ENCODE measurements around the gene CLCN7.
"Not testable (repeated sequence)": the region's sequence is repeated elsewhere in the genome, so short reads cannot be mapped to it uniquely, and the experiment has no call there.

CLCN7 gene

DNA sequence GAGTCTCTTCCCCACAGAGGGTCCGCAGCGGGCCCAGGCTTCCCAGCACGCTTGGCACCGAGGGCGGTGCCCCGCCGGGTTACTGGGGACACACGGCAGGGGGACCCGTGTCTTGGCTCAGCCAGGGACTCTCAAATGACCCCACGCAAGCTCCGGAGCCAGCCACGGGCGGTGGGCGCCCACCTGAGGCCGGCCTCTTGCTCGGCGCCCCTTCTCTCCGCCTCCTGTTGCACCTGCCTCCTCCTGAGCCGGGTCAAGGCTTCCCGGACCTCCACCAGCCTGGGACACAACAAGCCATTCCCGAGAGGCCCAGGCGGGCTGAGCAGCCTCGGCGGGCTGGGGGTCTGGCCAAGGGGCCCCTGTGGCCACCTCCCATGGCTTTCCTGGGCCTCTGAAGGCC, 32.1 kb downstream of the CLCN7 start:
- DNase-seq: no peak

DNA sequence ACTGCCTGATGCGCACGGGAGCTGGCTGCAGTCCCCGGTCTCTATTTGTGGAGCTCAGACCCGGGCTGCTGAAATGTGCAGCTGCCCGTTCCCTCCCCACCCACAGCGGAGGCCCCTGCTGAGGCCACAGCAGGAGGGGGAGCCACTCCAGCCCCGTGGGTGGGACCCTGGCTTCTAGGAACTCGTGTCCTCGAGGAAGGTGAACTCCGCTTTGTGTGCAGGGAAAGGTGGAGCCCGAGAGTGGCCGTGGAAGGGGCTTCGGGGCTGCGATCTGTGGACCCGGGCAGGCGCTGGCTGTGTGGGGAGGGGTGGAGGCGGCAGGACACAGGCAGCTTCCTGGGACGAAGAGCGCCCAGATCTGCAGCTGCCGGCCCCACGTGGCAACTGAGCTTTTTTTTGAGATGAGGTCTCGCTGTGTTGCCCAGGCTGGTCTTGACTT, 33.4 kb downstream of the CLCN7 start:
- no peak for DNase-seq

DNA sequence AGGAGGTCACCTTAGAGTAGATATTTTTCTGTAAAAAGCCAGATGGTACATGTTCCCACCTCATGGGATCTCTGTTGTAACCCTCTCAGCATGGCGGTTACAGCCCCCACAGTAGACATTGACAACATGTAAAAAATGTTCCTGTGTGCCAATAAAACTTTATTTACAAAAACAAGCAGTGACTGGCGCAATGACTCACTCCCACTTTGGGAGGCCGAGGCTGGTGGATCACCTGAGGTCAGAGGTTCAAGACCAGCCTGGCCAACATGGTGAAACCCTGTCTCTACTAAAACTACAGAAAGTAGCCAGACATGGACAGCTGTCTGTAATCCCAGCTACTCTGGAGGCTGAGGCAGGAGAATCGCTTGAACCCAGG, 35.1 kb downstream of the CLCN7 start:
- not testable (repeated sequence) for DNase-seq

DNA sequence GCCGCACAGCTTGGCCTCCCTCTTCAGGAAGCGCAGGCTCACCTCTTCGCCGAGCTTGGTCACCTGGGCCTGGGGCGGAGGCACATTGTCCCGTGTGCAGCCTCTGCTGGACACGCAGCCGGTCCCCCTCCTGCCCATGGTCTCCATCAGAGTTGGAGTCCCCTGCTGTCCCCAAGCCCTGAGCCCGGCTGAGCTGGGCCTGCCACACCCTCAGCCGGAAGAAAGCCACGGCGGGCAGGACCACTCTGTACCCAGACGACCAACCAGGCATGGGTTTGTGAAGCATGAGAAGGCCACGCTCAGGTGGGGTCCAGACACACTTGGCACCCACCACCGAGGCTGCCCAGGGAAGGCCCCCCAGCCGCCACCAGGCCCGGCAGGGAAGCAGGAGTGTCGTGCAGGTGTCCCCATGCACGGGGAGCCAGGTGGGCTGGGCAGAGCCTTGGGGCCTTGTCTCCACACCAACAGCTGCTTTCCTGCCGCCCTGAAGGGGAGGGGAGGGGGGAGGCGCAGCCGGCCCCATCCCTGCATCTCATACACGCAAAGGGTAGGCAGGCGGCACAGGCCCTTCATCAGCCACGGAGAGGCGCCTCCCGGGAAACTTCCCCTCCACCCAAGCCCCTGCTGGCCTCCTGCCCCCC, 35.6 kb downstream of the CLCN7 start:
- DNase-seq: no peak

DNA sequence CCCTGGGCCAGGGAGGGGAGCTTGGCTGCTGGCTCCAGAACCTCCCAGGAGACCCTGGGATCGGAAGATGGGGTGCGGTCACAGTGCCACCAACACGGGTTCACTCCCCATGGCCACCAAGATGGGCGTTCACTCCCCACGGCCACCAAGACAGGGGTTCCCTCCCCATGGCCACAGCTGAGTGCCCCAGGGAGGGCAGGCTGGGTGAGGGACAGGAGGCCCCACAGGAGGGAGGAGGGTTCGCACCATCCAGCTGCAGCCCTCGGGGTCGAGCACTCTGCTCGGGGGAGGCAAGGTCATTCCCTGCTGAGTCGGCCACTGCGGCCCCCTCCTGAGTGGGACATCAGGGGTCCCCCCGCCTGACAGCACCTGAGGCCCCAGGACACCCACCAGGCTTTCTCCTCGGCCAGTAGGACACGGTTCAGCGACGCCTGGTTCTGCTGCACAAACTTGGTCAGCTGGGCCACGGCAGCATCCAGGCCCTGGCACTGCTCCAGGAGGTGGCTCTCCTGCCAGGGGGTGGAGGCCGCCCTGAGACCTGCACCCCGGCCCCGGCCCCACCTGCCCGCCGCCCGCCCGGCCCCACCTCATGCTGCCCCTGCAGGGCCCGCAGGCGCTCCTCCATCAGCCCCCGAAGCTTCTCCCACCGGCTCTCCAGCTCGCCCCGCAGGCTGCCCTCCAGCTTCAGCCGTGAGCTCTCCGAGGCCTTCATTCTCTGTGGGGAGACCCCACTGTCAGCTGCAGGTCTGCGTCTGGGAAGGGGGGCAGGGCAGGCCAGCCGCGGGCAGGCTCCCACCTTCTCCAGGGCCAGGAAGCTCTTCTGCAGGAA, 36.4 kb downstream of the CLCN7 start:
- no peak for DNase-seq

DNA sequence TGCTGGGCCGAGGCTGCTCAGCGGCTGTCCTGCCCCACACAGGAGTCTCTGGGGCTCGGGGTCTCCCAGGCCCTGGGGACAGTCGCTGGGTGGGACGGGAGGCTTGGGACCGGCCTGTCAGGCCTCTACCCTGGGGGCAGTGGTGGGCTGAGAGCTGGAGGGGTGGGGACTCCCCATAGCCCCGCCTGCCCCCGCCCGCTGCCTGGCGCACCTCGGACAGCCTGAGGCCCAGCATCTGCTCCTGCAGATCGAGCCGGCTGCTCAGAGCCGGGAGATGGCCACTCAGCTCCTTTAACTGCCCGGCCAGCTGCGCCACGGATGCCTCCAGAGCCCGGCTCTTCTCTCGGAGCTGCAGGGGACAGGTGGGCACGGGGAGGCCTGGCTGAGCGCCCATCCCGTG, 37.2 kb downstream of the CLCN7 start:
- no peak for DNase-seq

DNA sequence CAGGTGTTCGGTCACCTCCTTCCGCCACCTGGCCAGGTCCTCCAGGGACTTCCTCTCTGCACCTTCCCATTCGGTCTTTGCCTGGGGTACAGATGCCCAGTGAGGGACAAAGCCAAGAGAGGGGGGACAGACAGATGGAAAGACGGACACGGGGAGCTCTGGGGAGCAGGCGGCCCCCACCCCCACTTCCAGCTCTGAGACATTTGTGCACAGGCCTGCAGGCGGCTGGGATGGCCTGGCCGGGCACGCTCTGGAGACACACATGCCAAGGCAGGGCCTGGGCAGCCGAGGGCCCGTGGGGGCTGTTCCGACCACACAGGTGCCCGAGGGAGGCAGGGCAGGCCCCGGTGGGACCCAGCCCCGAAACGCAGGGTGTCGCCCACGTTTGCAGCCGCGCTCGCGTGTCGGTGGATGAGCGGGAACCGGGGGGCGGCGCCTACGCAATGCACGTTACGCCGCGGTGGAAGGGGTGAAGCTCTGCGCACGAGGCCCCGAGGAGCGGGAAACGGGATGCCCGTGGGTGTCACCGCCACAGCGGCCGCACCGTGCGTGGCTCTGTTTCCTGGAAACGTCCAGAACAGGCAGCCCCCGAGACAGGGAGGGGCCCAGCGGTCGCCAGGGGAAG, 38.0 kb downstream of the CLCN7 start:
- DNase-seq: no peak

DNA sequence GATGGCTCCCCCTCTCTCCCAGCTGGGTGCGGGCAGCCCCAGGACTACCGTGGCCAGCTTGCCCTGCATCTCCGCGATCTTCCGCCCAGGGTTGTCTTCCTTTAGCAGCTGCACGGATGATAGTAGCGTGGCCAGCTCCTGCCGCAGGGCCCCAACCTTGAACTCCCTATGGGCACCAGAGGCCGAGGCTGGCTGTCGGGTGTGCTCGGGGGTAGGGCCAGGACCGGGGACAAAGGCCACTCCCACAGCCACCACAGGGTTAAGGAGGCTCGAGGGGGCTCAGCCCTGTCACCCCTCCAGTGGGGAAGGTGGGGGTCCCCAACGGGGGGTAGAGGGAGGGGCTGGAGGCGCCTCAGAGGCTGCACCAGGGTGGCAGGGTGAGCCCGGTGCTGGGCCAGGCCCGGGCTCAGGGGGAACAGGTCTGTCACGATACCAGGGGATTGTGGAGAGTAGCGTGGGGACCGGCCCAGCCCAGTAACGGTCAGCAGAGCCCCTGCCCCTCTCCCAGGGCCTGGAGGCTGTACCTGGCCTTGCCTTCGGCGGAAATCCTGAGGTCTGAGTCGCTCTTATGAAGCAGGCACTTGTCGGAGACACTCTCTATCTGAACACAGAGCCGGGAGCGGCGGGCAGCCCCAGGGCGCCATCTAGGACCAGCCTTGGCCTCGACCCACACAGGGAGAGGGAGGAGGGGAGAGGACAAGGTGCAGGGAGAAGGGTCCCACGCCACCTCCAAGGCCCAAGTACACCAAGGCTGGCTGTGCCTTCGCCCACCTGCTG, 38.7 kb downstream of the CLCN7 start:
- DNase-seq: no peak

DNA sequence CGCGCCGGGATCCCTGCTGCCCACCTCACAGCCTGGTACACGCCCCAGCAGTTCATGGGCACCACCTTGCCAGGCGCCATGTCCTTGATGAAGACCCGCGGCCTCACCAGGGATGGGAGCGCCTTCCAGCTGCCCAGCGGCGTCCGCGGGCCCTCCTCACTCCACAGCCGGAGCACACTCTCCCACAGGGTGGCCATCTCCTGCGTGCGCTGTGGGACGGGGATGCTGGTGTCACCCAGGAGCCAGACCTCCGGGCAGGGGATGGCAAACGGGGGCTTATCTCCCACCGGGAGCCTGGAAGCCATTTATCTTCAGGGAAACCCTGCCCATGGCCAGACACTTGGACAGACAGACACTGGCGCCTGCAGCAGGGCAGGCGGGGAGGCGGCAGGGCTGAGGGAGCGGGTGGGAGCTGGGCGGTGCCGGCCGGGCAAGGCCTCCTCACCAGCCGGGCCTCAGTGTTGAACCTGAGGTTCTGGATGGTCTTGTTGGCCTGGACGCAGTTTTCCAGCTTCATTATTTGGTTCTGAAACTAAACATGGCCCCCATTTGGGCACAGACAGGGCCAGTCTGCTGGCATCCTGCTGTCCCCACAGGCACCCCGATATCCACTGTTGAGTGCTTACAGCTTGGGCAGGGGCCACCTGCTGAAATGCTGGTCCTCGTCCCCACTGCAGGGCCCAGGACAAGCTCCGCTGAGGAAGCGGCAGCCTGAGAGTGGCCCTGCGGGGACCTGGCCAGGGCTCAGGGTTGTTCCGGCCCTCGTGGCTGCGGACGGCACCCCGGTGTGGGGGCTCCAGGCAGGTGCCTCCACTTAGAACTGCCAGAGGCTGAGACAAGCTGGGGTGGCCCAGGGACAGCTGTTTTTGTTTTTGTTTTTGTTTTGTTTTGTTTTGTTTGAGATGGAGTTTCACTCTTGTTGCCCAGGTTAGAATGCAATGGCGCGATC, 39.9 kb downstream of the CLCN7 start:
- DNase-seq: no peak

DNA sequence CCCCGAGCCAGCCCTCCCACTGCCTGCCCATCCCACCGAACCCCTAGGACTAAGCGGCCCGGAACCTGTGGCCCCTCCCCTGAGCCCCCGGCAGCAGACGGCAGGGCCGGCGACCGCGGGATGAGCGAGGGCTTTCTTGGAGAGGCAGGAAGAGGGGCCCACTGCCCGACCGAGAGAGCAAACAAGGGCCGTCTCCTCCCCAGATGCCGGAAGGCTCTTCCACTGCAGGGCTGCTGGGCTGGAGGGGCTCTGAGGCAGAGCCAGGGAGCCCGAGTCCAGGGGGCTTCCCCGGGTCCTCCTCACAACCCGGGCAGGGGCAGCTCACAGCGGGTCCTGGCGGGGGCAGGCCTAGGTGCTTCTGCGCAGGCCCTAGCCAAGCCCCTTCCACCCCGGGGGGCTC, 41.1 kb downstream of the CLCN7 start:
- DNase-seq: no peak

DNA sequence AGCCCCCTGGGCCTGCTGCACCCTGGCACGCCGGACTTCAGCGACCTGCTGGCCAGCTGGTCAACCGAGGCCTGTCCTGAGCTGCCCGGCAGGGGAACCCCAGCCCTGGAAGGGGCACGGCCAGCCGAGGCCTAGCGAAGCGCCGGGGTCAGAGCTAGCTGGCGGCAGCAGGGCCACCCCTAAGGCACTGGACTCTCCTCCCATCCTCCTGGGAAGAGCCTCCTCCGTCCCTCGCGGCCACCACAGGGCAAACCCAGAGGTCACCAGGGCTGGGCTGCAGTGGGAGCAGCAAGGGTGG, 41.6 kb downstream of the CLCN7 start:
- DNase-seq: no peak

DNA sequence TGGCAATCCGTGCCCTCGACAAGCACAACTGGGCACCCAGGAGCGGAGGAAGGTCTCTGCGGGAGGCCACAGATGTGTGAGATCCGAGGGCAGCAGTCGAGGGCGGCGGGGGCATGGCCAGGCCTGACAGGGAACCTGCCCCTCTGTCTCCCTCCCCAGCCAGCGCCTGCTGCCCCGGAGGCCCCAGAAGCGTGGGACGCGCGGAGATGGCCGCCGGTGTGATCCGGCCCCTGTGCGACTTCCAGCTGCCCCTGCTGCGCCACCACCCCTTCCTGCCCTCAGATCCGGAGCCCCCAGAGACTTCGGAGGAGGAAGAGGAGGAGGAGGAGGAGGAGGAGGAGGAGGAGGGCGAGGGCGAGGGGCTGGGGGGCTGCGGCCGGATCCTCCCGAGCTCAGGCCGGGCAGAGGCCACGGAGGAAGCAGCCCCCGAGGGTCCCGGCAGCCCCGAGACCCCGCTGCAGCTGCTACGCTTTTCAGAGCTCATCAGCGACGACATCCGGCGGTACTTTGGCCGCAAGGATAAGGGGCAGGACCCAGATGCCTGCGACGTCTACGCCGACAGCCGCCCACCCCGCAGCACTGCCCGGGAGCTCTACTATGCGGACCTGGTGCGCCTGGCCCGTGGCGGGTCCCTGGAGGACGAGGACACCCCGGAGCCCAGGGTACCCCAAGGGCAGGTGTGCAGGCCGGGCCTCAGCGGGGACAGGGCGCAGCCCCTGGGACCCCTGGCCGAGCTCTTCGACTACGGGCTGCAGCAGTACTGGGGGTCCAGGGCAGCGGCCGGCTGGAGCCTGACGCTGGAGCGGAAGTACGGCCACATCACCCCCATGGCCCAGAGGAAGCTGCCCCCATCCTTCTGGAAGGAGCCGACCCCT, 42.2 kb downstream of the CLCN7 start:
- DNase-seq: peak; percentile 21

DNA sequence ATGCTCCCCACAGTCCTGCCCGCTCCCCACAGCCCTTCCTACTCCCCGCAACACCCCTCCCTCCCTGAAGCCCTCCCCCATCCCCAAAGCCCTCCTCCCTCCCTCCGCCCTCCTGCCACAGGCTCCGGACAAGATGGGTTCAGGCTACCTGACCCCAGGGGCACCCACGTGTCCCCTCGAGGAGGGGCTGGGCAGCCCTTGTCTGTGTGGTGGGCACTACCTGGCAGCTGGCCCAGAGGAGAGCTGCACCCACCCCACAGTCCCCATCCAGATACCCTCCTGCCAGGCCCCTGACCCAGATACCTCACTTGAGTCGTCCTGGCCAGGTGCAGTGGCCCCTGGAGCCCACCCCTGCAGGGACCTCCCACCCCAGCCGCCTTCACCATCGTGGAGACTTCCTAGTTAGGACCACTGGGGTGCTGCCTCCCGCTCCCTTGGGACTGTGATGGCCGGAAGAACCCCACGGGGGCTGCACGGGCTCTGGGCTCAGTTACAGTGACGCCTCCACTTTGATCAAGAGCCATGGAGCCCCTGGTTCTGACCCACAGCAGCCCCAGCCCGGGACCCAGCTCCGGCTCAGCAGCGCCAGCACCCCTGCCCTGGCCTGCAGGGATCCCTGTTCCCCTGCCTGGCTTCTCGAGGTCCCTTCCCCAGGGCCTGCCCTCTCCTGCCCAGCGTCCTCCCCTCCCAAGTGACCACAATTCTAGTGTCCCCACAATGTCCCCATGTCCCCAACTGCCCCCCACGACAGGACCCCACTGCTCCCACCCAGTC, 43.1 kb downstream of the CLCN7 start:
- no peak for DNase-seq

DNA sequence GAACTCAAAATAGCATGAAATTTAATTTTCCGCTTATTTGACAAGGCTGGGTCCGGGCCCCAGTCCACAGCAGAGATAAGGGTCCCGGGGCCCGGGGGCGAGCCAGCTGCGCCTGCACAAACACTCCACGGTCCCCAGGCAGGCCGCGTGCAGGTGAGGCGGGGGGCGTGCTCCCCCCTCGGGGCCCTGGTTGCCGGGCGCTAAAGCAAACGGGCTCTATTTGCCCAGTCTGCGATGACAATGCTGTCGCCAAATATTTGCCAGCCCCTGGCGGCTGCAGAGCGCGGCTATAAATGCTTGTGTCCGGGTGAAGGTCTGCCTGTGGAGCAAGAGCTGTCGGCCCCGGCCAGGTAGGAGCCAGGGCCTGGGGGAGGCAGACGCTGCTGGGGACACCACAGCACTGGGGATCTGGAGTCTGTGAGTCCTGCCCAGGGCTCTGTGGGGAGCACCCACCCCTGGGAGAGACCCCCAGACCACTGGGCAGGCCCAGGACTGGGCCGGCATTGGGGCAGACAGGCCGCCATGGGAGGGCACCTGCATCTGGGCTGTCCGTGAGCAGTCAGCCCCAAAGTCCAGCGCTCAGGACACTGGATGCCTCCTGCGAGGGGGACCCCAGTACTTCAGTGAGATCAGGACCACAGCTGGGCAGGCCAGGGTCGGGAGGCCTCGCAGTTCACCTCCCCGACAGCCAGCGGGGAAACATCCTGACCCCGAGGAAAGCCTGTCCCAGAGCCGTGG, 43.9 kb downstream of the CLCN7 start, which contains the start of gene PERCC1:
Gene PERCC1, plus strand, starts transcription at position 320 of the 738 bp plus-strand sequence. CDS start 1,516 bp downstream, outside the sequence.
- DNase-seq: no peak

DNA sequence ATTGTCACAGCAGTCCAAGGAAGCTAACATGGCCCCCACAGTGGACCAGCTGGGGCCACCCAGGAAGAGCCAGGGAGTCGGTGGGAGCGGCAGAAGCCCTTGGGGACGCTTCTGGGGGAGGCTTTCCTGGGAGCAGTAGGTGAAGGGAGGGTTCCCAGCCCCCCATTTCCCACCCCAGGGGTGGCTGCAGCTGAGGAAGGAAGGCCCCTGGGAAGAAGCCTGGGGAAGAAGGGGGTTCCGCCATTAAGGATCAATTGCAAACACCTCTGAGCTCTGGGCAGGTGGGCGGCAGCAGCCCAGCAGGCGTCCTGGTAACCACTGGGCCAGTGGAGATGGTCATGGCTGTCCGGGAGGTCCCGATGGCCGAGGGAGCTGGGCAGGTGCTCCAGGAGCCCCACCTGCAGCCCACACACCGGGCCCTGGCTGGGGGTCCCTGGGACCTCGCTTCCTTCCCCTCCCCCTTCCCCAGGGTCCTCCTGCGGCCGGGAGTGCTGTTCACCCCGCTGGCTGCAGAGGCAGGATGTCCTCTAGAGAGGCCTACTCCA, 44.5 kb downstream of the CLCN7 start:
- DNase-seq: no peak

DNA sequence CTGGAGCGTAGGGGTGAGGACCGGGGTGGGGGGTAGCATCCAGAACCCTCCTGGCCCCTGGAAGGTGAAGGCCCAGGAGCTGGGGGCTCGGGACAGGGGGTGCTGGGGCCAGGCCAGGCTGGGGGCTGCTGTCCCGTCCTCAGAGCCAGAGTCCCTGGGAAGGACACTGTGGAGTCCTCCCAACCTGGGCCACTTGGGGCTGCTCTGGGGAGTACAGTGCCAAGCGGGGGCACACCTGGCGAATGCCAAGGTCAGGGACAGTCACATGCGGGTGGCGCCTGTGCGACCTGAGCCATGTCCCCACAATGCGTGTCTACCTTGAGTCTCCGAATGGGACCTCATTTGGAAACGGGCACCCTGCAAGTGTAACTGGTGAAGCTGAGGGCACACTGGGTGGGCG, 45.2 kb downstream of the CLCN7 start:
- DNase-seq: no peak

DNA sequence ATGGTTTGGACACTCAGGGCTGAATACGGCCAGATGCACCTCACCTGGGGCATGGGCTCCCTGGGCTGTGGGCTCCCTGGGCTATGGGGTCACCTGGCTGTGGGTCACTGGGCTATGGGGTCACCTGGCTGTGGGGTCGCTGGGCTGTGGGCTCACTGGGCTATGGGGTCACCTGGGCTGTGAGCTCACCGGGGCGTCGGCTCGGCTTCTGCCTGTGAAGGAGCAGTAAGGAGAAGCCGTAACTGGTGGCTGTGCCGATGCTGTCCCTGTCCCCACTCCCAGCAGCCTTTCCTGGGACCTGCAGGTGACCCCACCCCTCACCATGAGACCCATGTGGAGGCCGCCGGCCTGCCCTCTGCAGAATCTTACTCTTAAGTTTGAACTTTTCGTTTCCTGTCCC, 45.8 kb downstream of the CLCN7 start:
- DNase-seq: no peak

DNA sequence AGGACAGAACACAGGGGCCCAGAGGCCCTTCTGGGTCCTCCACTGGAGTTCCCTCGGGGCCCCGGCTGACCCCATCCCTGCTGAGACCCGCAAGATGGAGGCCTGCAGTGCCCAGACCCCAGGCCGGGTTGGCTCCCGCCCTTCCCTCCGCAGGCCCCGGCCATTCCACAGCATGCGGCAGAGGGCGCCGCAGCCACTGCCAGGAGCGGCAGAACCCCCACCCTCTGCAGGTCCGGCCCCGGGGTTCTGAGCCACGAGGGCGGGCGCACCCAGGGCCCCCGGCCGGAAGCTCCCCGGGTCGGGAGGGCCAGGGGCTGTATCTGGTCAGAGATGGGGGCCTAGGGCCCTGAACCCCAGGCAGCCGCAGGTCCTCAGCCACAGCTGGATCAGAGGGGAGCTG, 46.3 kb downstream of the CLCN7 start:
- peak; percentile 70 for DNase-seq

Measured in stimulated activated CD4-positive, alpha-beta T cell treated with anti-CD3 and anti-CD28 coated beads, Interleukin-15, amount 100 ng/mL, for 24 hours (primary cell).